CD4-positive, alpha-beta T cell treated with Interleukin-12 subunit alpha and Interleukin-12 subunit beta, for 1 hour (primary cell): ENCODE results near the gene RAPGEF4.
"Not testable (repeated sequence)": the region's sequence is repeated elsewhere in the genome, so short reads cannot be mapped to it uniquely, and the experiment has no call there.

Source experiments
- DNase-seq: peaks from one replicate; pipeline ENCODE4 v3.0.0-alpha.2; 2020

Gene RAPGEF4

GRCh38 chr2:173010233-173010632 is 274.6 kb downstream of the RAPGEF4 start:
- no peak for DNase-seq

DNA sequence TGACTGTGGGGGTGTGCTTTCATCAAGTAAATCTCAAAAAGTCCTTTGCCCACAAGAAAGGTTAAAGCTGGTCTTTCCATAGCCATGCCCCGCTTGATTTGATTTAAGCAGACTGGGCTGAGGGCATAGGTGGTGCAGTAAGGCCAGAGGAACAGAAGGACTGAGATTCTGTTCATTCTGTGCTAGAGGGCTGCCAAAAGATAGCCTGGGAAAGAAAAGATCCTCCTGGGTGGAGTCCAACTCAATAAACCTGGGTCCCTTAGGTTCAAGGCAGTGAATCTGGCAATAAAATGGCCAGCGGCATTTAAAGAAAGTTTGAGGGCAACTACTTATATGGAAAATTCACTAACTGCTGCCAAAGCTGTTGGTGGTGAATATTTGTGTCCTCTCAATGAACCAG is 280.8 kb downstream of the RAPGEF4 start:
- DNase-seq = no peak

GRCh38 chr2:173017646-173018420 is 282.2 kb downstream of the RAPGEF4 start:
- no peak for DNase-seq

GRCh38 chr2:173019755-173020154 is 284.1 kb downstream of the RAPGEF4 start:
- no peak for DNase-seq

DNA sequence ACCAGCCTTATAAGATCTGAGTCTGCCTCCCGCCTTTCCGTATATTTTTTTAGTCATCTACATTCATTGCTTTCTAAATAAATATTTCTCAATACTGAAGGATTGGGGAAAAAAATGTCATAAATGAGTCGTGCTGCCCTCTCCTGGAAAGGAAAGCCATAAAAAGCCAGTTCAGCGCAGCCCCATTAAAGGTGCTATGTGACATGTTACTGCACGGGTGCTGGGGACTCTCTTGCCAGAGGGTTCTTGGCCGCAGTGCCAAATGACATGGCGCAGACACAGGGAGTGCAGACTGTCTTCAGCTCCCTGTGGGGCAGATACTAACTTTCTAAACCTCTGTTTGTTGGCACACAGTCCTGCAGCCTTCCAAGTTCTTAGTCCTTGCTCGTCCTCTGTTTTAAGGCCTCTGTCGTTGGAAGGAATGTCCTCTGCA is 286.3 kb downstream of the RAPGEF4 start:
- no peak for DNase-seq

GRCh38 chr2:173023718-173024117 is 288.1 kb downstream of the RAPGEF4 start:
- no peak for DNase-seq

- no peak for DNase-seq
Observed at GRCh38 chr2:173026479-173026878, 290.8 kb downstream of the RAPGEF4 start.

DNA sequence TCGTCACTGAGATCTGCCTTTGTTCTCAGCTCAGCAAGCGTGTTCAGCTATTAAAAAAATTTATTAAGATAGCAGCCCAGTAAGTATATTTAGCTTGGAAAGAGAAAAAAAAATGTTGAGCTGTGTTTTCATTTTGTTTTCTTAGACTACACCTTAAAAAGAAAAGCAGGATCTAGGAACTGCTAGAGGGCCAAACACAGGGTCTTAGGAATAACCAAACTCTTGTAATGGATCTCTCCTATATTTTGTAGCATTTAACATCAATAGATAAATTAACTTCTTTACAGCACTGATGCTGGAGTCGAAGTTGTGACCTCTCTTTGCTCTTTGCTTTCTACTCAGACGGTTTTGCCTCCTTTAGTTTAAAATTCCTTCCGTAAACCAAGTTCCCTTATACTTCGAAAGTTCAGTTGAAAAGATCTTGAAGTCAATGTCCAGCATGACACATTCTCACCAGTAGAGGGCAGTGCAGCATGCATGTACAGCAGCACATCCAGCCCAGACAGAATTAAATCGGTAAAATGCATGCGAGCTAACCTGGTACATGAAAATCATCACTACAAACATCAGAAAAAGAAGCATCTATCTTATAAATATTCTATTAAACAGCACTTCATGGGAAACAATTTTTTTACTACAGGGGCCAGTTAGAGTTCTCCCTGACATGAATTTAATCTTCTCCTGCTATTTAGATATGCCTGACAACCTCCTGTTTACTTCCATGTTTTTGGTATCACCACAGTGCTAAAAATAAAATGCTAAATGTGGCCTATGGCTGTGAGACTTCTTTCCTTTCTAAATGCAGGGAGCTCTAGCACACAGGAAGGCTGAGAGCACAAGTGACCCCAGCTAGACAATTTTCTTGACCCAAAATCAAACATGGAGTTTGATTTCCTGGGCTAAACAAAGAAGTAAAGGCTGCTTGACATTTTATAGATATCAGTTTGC is 291.8 kb downstream of the RAPGEF4 start:
- peak; percentile 74 for DNase-seq

- no peak for DNase-seq
Observed at GRCh38 chr2:173028141-173028540, 292.5 kb downstream of the RAPGEF4 start.

DNA sequence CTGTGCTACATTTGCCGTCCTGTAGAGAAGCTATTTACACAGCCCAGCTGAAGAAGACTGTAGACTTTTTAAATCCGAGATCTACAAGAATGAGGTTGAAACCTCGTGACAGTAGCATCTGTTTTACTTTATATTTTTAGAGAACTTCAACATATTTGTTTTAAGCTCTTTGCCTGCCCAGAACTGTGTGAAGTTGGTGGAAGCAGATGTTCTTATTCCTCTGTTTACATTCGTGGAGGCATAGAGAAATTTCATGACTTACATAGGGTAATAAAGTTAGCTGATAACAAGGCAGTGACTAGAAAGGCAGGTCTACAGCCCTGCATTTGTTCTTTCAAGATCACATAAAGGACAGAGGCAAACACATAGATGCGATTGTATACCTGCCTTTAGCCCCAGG is 293.0 kb downstream of the RAPGEF4 start:
- DNase-seq = no peak

DNA sequence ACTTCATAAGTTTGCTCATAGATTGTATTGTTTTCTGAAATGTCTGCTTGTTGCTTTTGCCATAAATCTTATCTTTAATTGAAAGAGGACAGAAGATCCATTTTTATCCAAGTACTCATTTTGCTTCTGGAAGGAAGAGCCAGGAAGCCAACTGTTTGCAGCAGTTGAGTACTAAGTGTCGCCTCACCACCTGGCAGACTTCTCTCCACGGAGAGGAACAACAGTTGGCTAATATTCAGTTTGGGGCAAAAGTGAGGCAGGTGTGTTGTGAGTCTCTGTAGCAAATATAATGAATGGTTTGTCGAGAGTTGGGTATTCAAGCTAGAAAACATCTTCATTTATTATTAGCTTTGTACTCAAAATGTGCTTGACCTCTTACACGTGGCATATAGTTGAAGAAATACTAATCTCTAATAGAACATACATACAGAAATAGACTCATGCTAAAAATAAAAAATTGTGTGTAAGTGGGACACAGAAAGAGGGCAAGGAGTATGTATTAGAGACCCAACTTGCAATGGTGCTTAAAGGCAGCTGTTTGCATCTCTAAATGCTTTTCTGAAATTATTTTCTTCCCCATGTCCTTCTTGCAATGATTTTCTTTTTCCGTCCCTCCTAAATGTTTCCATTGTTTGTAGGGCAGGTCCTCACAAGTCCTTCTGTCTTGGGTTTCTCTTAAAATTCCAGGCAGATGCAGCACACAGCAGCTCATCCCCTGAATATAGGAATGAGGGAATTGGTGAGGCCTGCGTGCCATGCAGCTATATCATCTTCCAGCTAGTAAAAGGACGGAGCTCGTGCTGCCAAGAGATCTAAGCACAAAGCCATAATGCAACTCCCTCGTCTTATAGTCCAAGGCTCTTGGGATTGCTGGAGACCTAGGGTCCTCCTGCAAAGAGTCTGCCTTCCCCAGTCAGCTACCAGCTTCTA is 295.2 kb downstream of the RAPGEF4 start:
- DNase-seq = no peak

DNA sequence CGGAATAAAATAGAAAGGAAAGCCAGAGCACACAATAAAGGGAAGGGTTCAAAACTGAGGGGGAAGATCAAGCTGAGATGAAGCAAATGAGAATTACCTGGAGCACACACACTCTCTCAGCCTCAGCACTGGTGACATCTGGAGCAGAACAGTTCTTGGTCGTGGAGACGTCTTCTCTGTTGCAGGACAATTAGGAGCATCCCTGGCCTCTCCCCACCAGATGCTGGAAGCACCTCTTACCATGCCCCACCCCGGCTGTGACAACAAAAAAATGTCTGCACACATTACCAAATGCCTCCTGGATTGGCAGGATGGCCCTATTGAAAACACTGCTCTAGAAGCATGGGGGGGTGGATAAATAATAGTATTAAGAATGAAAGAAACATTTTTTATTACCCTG is 296.4 kb downstream of the RAPGEF4 start:
- DNase-seq = no peak

- DNase-seq = no peak
Observed at GRCh38 chr2:173033084-173033483, 297.4 kb downstream of the RAPGEF4 start.

GRCh38 chr2:173034143-173034542 is 298.5 kb downstream of the RAPGEF4 start:
- DNase-seq = no peak

DNA sequence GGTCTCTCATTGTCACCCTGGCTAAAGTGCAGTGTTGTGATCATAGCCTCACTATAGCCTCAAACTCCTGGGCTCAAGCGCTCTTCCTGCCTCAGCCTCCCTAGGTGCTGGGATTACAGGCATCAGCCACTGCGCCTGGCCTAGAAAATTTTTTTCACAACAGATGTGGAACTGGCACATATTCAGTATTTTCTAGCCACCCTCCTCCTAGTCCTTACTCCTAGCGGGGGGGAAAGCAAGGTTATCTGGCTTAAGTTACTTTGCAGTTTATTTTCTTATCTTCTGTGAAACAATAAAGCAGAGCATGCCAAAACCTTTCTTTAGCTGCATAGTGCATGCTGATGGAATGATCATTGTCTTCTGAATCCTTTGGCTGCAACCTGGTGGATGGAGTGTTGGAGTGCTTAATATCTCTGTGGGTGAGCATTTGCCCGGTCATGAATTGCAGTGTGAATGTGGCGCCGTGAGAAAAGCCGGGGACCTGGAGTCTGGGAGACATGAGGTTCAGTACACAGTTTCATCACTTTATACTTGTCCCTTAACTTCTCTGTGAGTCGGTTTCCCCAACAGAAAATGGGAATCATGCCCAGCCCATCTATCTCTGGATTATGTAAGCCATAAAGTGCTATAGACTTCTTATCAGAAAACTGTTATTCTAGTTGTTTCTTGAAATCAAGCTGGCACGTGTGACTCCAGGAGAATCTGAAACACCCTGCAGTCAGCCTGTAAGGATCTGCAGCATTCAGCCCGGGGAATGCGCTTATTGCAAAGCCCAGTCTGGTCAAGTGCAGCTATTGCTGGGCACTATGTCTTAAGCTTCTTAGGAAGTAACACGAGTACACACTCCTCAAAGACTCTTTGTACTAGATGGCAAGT is 301.8 kb downstream of the RAPGEF4 start:
- DNase-seq = no peak

- DNase-seq = not testable (repeated sequence)
Observed at GRCh38 chr2:173038257-173038656, 302.6 kb downstream of the RAPGEF4 start.

- no peak for DNase-seq
Observed at GRCh38 chr2:173040729-173041128, 305.1 kb downstream of the RAPGEF4 start.

DNA sequence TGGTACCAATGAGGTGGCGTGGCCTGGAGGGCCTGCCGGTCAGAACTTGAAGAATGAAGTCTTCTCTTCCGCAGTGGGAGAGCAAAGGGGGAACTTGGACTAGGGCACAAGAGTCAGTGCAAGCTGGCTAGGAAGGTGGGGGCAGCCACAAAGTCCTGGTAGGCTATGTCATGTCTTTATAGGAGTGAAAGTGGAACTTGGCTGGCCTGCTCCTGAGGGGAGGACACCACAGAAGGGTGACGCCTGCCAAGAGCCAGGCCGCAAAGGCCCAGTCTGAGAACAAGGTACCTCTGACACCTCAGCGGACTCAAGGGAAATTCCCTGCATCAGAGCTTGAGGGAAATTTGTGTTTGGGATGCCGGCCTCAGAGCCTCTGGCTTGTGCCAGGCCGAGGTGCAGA is 307.8 kb downstream of the RAPGEF4 start:
- peak; percentile 22 for DNase-seq

- no peak for DNase-seq
Observed at GRCh38 chr2:173043897-173044519, 308.4 kb downstream of the RAPGEF4 start.

- no peak for DNase-seq
Observed at GRCh38 chr2:173044686-173045085, 309.0 kb downstream of the RAPGEF4 start.

GRCh38 chr2:173045181-173045580 is 309.5 kb downstream of the RAPGEF4 start:
- DNase-seq = no peak
